ENCODE results near the gene C12orf42.

The C12orf42 gene

GRCh38 chr12:103470664-103471063 is 25.1 kb downstream of the C12orf42 start:
- H3K27ac ChIP-seq (replicated peaks): no peak overlapping the region
- no peak for TF ChIP-seq GABPA (IDR thresholded peaks at IDR 0.05; ENCODE audit: low read depth)
- TF ChIP-seq POLR2AphosphoS5 (IDR thresholded peaks at IDR 0.05; ENCODE audit: low read depth): no peak
- no peak for TF ChIP-seq CTCF (IDR thresholded peaks at IDR 0.05; ENCODE audit: insufficient read depth, low read length)
- TF ChIP-seq SPI1 (IDR thresholded peaks at IDR 0.05; ENCODE audit: borderline replicate concordance, low read depth): no peak
- no peak for TF ChIP-seq REST (IDR thresholded peaks at IDR 0.05; ENCODE audit: insufficient replicate concordance, low read depth)
- no peak for DNase-seq (ENCODE audit: low read depth in 1 of 2, low spot score in 1 of 2)
- H3K4me3 ChIP-seq (replicated peaks; ENCODE audit: insufficient read depth, low read length): no peak overlapping the region
- H3K27me3 ChIP-seq (ENCODE audit: insufficient read depth, poor library complexity, severe bottlenecking): no peaks in the 10 kb centered on the region

GRCh38 chr12:103469719-103470118 is 26.0 kb downstream of the C12orf42 start:
- TF ChIP-seq GABPA (IDR thresholded peaks at IDR 0.05; ENCODE audit: low read depth) (no peak), CTCF (IDR thresholded peaks at IDR 0.05; ENCODE audit: insufficient read depth, low read length) (no peak), REST (IDR thresholded peaks at IDR 0.05; ENCODE audit: insufficient replicate concordance, low read depth) (no peak), SPI1 (IDR thresholded peaks at IDR 0.05; ENCODE audit: borderline replicate concordance, low read depth) (no peak), POLR2AphosphoS5 (IDR thresholded peaks at IDR 0.05; ENCODE audit: low read depth) (no peak)
- Histone ChIP-seq H3K27ac (replicated peaks) (no peak overlapping the region), H3K27me3 (ENCODE audit: insufficient read depth, poor library complexity, severe bottlenecking) (no peaks in the 10 kb centered on the region), H3K4me3 (replicated peaks; ENCODE audit: insufficient read depth, low read length) (no peak overlapping the region)
- no peak for DNase-seq (ENCODE audit: low read depth in 1 of 2, low spot score in 1 of 2)

GRCh38 chr12:103468837-103469236 is 26.9 kb downstream of the C12orf42 start:
- H3K27me3 ChIP-seq (ENCODE audit: insufficient read depth, poor library complexity, severe bottlenecking): no peaks in the 10 kb centered on the region
- no peak for DNase-seq (ENCODE audit: low read depth in 1 of 2, low spot score in 1 of 2)
- TF ChIP-seq CTCF (IDR thresholded peaks at IDR 0.05; ENCODE audit: insufficient read depth, low read length) (no peak), POLR2AphosphoS5 (IDR thresholded peaks at IDR 0.05; ENCODE audit: low read depth) (no peak), GABPA (IDR thresholded peaks at IDR 0.05; ENCODE audit: low read depth) (no peak), SPI1 (IDR thresholded peaks at IDR 0.05; ENCODE audit: borderline replicate concordance, low read depth) (no peak), REST (IDR thresholded peaks at IDR 0.05; ENCODE audit: insufficient replicate concordance, low read depth) (no peak)
- no peak overlapping the region for H3K4me3 ChIP-seq (replicated peaks; ENCODE audit: insufficient read depth, low read length)
- no peak overlapping the region for H3K27ac ChIP-seq (replicated peaks)
